Kidney (tissue), 14 donors: ENCODE results near the gene NEXN. TPM values are rescaled to one million over a fixed set of nuclear protein-coding genes. Genes with fewer than 3 reads are reported as not detected.

Source experiments
- DNase-seq, 5 donors: peaks; one replicate each; pipeline ENCODE4 v3.0.0-alpha.2; 2013 to 2020
- FAIRE-seq: peaks from 2 replicates; lab custom pipeline; 2012; peaks lifted over from hg19 to GRCh38; lab: Jason Lieb, UNC
- H3K27ac ChIP-seq, 2 donors: one replicate each; pipeline ENCODE4 v1.7.0; 2013; ENCODE audit warnings: low read depth in 2 of 2, low read length in 2 of 2, inconsistent platforms in 1 of 2
- H3K27me3 ChIP-seq: one replicate; pipeline ENCODE4 v1.7.1; 2013; ENCODE audit warnings: low read length, inconsistent platforms; ENCODE audit not compliant: control insufficient read depth, insufficient read depth
- H3K36me3 ChIP-seq, 3 donors: one replicate each; pipeline versions ENCODE4 v1.7.0 to v1.7.1; 2013; ENCODE audit warnings: low read length in 3 of 3, control low read depth in 1 of 3, inconsistent platforms in 1 of 3; ENCODE audit not compliant: insufficient read depth in 3 of 3, control insufficient read depth in 2 of 3
- H3K4me1 ChIP-seq, 3 donors: one replicate each; pipeline versions ENCODE4 v1.7.0 to v1.7.1; 2013; ENCODE audit warnings: low read length in 3 of 3, inconsistent platforms in 1 of 3, low read depth in 1 of 3; ENCODE audit not compliant: control insufficient read depth in 2 of 3, insufficient read depth in 2 of 3
- H3K4me3 ChIP-seq, 3 donors: one replicate each; pipeline versions ENCODE4 v1.7.0 to v1.8.1; 2013; ENCODE audit warnings: low read length in 3 of 3, control low read depth in 1 of 3, inconsistent platforms in 1 of 3
- H3K9ac ChIP-seq, 3 donors: one replicate each; pipeline versions ENCODE4 v1.7.0 to v1.7.1; 2013; ENCODE audit warnings: low read length in 3 of 3, control low read depth in 1 of 3, inconsistent platforms in 1 of 3
- H3K9me3 ChIP-seq, 3 donors: one replicate each; pipeline versions ENCODE4 v1.7.0 to v1.7.1; 2013; ENCODE audit warnings: low read length in 3 of 3, control low read depth in 1 of 3, inconsistent platforms in 1 of 3; ENCODE audit not compliant: control insufficient read depth in 2 of 3, insufficient read depth in 1 of 3
- intact Hi-C: fragments of 100-400 bp; cut with DNase I; formaldehyde crosslinking; loops from one replicate; pipeline ENCODE4 v1.11.1; 2022
- polyA plus RNA-seq: library from polyadenylated mRNA; stranded (reverse); fragments of 350-450 nt; fragmentation: Illumina TruSeq; extraction: RNeasy Lipid Tissue Mini Kit (QIAGEN cat#74804); gene quantifications from one replicate; pipeline ENCODE4 v1.2.3, GENCODE V29; 2014; ENCODE audit warnings: low read depth, low replicate concordance; ENCODE audit not compliant: insufficient read depth
- total RNA-seq: library from RNA; stranded (reverse); fragmentation: NEBNext Ultra II Directional; extraction: Animal tissue kit (Norgen Biotek cat#: 25700); gene quantifications from one replicate; pipeline ENCODE4 v1.2.1, GENCODE V29; 2021
- TF ChIP-seq, protein P1 (sequence below): IDR thresholded peaks from 3 replicates; pipeline ENCODE4 v1.5.1; 2012; ENCODE audit warnings: mild to moderate bottlenecking, moderate library complexity, borderline replicate concordance; ENCODE audit not compliant: insufficient read depth; ENCODE audit errors: extremely low read depth
- donor health status: control.
- donor health status: control.
- donor health status: control.
- donor health status: control.
- donor health status: control.
- donor health status: DM: yes; HTN: yes; CAD: no.
- donor health status: Normal renal cell carcinoma (clear cell type).

NEXN gene
- total and polyA plus RNA-seq, 2 donors from 2014 or later = 6.5 to 7.1 TPM

DNA sequence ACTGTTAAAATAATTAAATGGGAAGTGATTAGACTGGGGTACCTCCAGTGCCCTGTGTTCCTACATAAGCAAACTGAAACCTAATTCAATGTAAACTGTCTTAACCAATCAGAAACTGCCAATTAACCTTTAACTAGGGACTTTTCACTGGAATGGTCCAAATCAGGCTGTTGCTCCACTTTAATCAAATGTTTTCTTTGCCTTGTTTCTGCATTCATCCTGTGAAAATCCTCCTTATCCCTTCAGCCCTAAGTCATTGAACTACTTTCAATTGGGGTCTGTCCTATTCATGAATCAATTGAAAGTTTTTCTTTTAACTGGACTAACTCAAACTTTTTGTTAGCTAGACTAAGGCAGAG lies 95.6 kb downstream of the NEXN start:
- Histone ChIP-seq H3K36me3 (no peaks in the 10 kb centered on the region), H3K27me3 (no peaks in the 10 kb centered on the region), H3K9me3 (no peaks in the 10 kb centered on the region), H3K4me1 (peaks cover 0 to 8% (median 2%) of the 10 kb centered on the region in 3 donors), H3K4me3 (no peak overlapping the region), H3K27ac (no peak overlapping the region), H3K9ac (no peak overlapping the region)
- FAIRE-seq = no peak
- TF ChIP-seq, protein P1, sequence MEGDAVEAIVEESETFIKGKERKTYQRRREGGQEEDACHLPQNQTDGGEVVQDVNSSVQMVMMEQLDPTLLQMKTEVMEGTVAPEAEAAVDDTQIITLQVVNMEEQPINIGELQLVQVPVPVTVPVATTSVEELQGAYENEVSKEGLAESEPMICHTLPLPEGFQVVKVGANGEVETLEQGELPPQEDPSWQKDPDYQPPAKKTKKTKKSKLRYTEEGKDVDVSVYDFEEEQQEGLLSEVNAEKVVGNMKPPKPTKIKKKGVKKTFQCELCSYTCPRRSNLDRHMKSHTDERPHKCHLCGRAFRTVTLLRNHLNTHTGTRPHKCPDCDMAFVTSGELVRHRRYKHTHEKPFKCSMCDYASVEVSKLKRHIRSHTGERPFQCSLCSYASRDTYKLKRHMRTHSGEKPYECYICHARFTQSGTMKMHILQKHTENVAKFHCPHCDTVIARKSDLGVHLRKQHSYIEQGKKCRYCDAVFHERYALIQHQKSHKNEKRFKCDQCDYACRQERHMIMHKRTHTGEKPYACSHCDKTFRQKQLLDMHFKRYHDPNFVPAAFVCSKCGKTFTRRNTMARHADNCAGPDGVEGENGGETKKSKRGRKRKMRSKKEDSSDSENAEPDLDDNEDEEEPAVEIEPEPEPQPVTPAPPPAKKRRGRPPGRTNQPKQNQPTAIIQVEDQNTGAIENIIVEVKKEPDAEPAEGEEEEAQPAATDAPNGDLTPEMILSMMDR = no peak
- intact Hi-C loops = no loop called here
- DNase-seq = no peak

GRCh38 chr1:77984629-77985028 lies 96.2 kb downstream of the NEXN start:
- FAIRE-seq (no peak), DNase-seq (no peak)
- H3K9ac ChIP-seq = no peak overlapping the region
- H3K36me3 ChIP-seq = no peaks in the 10 kb centered on the region
- H3K27ac ChIP-seq = no peak overlapping the region
- H3K27me3 ChIP-seq = no peaks in the 10 kb centered on the region
- TF ChIP-seq, protein P1 = no peak
- no peaks in the 10 kb centered on the region for H3K9me3 ChIP-seq
- intact Hi-C loops = no loop called here
- H3K4me1 ChIP-seq = peaks cover 0 to 8% (median 2%) of the 10 kb centered on the region in 3 donors
- no peak overlapping the region for H3K4me3 ChIP-seq

DNA sequence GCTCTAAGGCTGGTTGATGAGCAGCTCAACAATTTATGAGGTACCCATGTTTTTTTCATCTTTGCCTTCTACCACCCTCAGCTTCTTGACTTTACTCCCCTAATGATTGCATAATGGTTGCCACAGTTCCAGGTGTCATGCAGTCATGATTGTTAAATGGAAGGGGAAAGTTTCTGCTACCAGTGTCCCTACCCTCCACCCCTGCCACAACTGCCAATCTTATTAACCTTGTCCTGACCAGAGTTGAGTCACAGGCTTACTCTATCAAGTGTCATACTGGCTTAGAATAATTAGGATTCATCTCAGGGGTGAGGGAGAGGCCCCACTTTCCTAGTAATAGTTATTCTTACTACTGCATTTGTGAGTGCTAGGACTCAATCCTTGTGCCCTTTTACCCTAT lies 98.4 kb downstream of the NEXN start:
- intact Hi-C loops = no loop called here

More for the DNA sequence above, 98.4 kb downstream of the NEXN start:
- no peak overlapping the region for H3K4me3 ChIP-seq
- H3K27ac ChIP-seq = no peak overlapping the region
- no peak overlapping the region for H3K9ac ChIP-seq
- H3K9me3 ChIP-seq = no peaks in the 10 kb centered on the region
- H3K36me3 ChIP-seq = no peaks in the 10 kb centered on the region
- FAIRE-seq = no peak
- TF ChIP-seq, protein P1 = no peak
- H3K4me1 ChIP-seq = peaks cover 0 to 8% (median 2%) of the 10 kb centered on the region in 3 donors
- DNase-seq = no peak
- H3K27me3 ChIP-seq = no peaks in the 10 kb centered on the region
